ENCODE data around the gene ZBTB16. TPM values are rescaled to one million over a fixed set of nuclear protein-coding genes. Genes with fewer than 3 reads are reported as not detected.

Gene ZBTB16
- polyA plus RNA-seq, 1 donor (not counting 4 experiments of a cell fraction or from before 2014, with no cell fraction given): 0.18 TPM

- H3K27me3 ChIP-seq (ENCODE audit: control insufficient read depth, extremely low read depth, insufficient read depth, low read length): peaks cover 28% of the 10 kb centered on the region
- no peaks in the 10 kb centered on the region for H3K9me3 ChIP-seq (ENCODE audit: control insufficient read depth, low read depth, low read length)
- no peak overlapping the region for H3K27ac ChIP-seq (ENCODE audit: control insufficient read depth, insufficient read depth, low read length)
- no peak overlapping the region for H3K9ac ChIP-seq (ENCODE audit: control insufficient read depth, extremely low read depth, insufficient read depth, low read length)
- FAIRE-seq (no peak), DNase-seq (ENCODE audit: low read depth, low spot score) (no peak)
- no peaks in the 10 kb centered on the region for H3K79me2 ChIP-seq (ENCODE audit: control insufficient read depth, insufficient read depth, low read length)
- no peaks in the 10 kb centered on the region for H3K36me3 ChIP-seq (ENCODE audit: control insufficient read depth in 2 of 2, extremely low read depth in 1 of 2, insufficient read depth in 2 of 2, low read length in 2 of 2)
- H3K4me1 ChIP-seq (ENCODE audit: control insufficient read depth, extremely low read depth, insufficient read depth, low read length): no peaks in the 10 kb centered on the region
- no peaks in the 10 kb centered on the region for H3K9me1 ChIP-seq (ENCODE audit: control insufficient read depth, extremely low read depth, insufficient read depth, low read length)
- dilution Hi-C loops (cut with MboI; ENCODE audit: extremely low pct_ligation_motif_present, low sequenced_read_pairs): no loop called here
- no peak overlapping the region for H3K4me3 ChIP-seq (ENCODE audit: control insufficient read depth in 2 of 3, extremely low read depth in 1 of 3, insufficient read depth in 2 of 3, low read depth in 1 of 3, low read length in 3 of 3)
- TF ChIP-seq, protein P1, sequence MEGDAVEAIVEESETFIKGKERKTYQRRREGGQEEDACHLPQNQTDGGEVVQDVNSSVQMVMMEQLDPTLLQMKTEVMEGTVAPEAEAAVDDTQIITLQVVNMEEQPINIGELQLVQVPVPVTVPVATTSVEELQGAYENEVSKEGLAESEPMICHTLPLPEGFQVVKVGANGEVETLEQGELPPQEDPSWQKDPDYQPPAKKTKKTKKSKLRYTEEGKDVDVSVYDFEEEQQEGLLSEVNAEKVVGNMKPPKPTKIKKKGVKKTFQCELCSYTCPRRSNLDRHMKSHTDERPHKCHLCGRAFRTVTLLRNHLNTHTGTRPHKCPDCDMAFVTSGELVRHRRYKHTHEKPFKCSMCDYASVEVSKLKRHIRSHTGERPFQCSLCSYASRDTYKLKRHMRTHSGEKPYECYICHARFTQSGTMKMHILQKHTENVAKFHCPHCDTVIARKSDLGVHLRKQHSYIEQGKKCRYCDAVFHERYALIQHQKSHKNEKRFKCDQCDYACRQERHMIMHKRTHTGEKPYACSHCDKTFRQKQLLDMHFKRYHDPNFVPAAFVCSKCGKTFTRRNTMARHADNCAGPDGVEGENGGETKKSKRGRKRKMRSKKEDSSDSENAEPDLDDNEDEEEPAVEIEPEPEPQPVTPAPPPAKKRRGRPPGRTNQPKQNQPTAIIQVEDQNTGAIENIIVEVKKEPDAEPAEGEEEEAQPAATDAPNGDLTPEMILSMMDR (optimal IDR thresholded peaks at IDR 0.05 in 1 of 3, IDR thresholded peaks at IDR 0.05 in 1 of 3, conservative IDR thresholded peaks at IDR 0.05 in 1 of 3; ENCODE audit: extremely low read depth in 1 of 3, insufficient read depth in 2 of 3, low read length in 3 of 3): no peak
- no peak for TF ChIP-seq EZH2 (IDR thresholded peaks at IDR 0.05; ENCODE audit: low read length)
- no peak overlapping the region for H2AFZ ChIP-seq (ENCODE audit: control insufficient read depth, low read length)
- no peaks in the 10 kb centered on the region for H4K20me1 ChIP-seq (ENCODE audit: control insufficient read depth, extremely low read depth, insufficient read depth, low read length)
- no peak overlapping the region for H3K4me2 ChIP-seq (ENCODE audit: control insufficient read depth, extremely low read depth, insufficient read depth, low read depth, low read length)
These were observed 170.7 kb downstream of the ZBTB16 start for GRCh38 chr11:114230031-114230704.

DNA sequence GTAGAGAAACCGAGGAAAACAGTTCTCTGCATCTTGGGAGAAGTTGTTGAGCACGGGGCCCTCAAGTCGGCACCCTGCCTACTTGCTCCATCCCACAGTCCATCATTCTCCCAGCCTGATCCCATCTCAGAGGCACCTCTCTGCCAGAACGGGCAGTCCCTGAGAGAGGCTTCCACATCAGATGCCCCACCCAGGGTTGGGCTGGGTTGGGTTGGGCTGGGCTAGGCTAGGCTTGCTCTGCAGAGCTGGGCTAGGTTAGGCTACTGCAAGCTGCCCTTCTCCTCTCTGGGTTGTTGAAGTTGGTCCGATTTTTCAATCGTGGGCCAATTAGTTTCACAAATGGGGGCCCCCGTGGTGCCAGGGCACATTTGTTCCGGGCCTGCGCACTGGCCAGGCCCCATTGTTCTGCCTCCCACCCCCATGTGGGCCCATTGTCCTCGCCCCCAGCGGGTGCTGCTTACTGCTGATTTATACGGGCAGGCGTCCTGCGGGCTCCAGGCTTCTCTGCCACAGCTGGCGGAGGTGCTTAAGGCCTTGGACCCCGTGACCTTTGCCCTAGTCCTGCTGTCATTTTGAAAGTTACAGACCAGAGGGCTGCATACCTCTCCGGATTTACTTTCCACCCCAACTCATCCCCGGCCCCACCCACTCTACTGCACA lies 173.0 kb downstream of the ZBTB16 start:
- Histone ChIP-seq H3K4me2 (ENCODE audit: control insufficient read depth, extremely low read depth, insufficient read depth, low read depth, low read length) (no peak overlapping the region), H3K27ac (ENCODE audit: control insufficient read depth, insufficient read depth, low read length) (no peak overlapping the region), H3K79me2 (ENCODE audit: control insufficient read depth, insufficient read depth, low read length) (no peaks in the 10 kb centered on the region), H2AFZ (ENCODE audit: control insufficient read depth, low read length) (no peak overlapping the region), H3K36me3 (ENCODE audit: control insufficient read depth in 2 of 2, extremely low read depth in 1 of 2, insufficient read depth in 2 of 2, low read length in 2 of 2) (no peaks in the 10 kb centered on the region), H3K9me3 (ENCODE audit: control insufficient read depth, low read depth, low read length) (no peaks in the 10 kb centered on the region), H3K27me3 (ENCODE audit: control insufficient read depth, extremely low read depth, insufficient read depth, low read length) (peaks cover 23% of the 10 kb centered on the region), H3K4me3 (ENCODE audit: control insufficient read depth in 2 of 3, extremely low read depth in 1 of 3, insufficient read depth in 2 of 3, low read depth in 1 of 3, low read length in 3 of 3) (no peak overlapping the region), H3K9me1 (ENCODE audit: control insufficient read depth, extremely low read depth, insufficient read depth, low read length) (no peaks in the 10 kb centered on the region), H4K20me1 (ENCODE audit: control insufficient read depth, extremely low read depth, insufficient read depth, low read length) (no peaks in the 10 kb centered on the region), H3K4me1 (ENCODE audit: control insufficient read depth, extremely low read depth, insufficient read depth, low read length) (no peaks in the 10 kb centered on the region), H3K9ac (ENCODE audit: control insufficient read depth, extremely low read depth, insufficient read depth, low read length) (no peak overlapping the region)
- no peak for FAIRE-seq
- TF ChIP-seq, protein P1 (optimal IDR thresholded peaks at IDR 0.05 in 1 of 3, IDR thresholded peaks at IDR 0.05 in 1 of 3, conservative IDR thresholded peaks at IDR 0.05 in 1 of 3; ENCODE audit: extremely low read depth in 1 of 3, insufficient read depth in 2 of 3, low read length in 3 of 3): no peak
- TF ChIP-seq EZH2 (IDR thresholded peaks at IDR 0.05; ENCODE audit: low read length): no peak
- dilution Hi-C loops (cut with MboI; ENCODE audit: extremely low pct_ligation_motif_present, low sequenced_read_pairs): no loop called here
- DNase-seq (ENCODE audit: low read depth, low spot score): no peak
